ENCODE measurements around the gene CBFA2T2.

The CBFA2T2 gene

DNA sequence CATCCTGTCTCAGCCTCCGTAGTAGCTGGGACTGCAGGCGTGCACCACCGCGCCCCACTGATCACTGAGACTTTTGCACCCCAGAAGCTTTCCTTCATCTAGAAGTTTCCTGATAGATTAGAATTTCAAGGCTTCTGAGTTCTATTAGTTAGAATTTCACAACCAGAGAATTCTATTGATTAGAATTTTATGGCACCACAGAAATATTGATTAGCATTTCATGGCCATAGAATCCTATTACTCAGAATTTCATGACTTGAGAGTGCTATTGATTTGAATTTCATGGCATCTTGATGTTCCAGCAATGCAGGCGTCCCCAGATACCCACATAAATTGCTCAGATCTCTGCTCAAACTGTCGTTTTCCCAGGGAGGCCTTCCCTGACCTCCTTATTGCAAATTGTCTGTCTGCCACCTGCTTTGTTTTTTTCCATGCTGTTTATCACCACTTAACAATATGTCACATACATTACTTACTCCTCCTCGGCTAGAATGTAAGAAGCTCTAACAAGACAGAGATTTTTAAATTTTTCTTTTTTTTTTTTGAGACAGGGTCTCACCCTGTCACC is 16.9 kb upstream of the CBFA2T2 start:
- Histone ChIP-seq H3K36me3 (ENCODE audit: insufficient read depth, low read length) (no peaks in the 10 kb centered on the region), H3K79me2 (ENCODE audit: insufficient read depth, low read length) (no peaks in the 10 kb centered on the region), H3K4me3 (ENCODE audit: low read length, poor library complexity, severe bottlenecking) (no peak overlapping the region), H3K9ac (ENCODE audit: low read depth, low read length, poor library complexity, severe bottlenecking) (no peak overlapping the region), H3K4me2 (ENCODE audit: low read depth, low read length, poor library complexity, severe bottlenecking) (no peak overlapping the region), H3K4me1 (ENCODE audit: insufficient read depth, low read length, poor library complexity, severe bottlenecking) (no peaks in the 10 kb centered on the region), H3K9me2 (replicated peaks; ENCODE audit: low read depth, low read length) (no peaks in the 10 kb centered on the region), H3K9me3 (ENCODE audit: insufficient read depth, low read depth, low read length) (no peaks in the 10 kb centered on the region), H3K27me3 (ENCODE audit: insufficient read depth, low read length, poor library complexity, severe bottlenecking) (no peaks in the 10 kb centered on the region), H4K20me1 (ENCODE audit: insufficient read depth, low read length, poor library complexity, severe bottlenecking) (no peaks in the 10 kb centered on the region), H2AFZ (ENCODE audit: low read length) (no peak overlapping the region), H3F3A (ENCODE audit: low read depth) (no peaks in the 10 kb centered on the region)
- TF ChIP-seq, protein P1, sequence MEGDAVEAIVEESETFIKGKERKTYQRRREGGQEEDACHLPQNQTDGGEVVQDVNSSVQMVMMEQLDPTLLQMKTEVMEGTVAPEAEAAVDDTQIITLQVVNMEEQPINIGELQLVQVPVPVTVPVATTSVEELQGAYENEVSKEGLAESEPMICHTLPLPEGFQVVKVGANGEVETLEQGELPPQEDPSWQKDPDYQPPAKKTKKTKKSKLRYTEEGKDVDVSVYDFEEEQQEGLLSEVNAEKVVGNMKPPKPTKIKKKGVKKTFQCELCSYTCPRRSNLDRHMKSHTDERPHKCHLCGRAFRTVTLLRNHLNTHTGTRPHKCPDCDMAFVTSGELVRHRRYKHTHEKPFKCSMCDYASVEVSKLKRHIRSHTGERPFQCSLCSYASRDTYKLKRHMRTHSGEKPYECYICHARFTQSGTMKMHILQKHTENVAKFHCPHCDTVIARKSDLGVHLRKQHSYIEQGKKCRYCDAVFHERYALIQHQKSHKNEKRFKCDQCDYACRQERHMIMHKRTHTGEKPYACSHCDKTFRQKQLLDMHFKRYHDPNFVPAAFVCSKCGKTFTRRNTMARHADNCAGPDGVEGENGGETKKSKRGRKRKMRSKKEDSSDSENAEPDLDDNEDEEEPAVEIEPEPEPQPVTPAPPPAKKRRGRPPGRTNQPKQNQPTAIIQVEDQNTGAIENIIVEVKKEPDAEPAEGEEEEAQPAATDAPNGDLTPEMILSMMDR (conservative IDR thresholded peaks at IDR 0.05; ENCODE audit: low read length) = no peak
- TF ChIP-seq EZH2phosphoT487 (IDR thresholded peaks at IDR 0.05; ENCODE audit: borderline replicate concordance) = no peak

DNA sequence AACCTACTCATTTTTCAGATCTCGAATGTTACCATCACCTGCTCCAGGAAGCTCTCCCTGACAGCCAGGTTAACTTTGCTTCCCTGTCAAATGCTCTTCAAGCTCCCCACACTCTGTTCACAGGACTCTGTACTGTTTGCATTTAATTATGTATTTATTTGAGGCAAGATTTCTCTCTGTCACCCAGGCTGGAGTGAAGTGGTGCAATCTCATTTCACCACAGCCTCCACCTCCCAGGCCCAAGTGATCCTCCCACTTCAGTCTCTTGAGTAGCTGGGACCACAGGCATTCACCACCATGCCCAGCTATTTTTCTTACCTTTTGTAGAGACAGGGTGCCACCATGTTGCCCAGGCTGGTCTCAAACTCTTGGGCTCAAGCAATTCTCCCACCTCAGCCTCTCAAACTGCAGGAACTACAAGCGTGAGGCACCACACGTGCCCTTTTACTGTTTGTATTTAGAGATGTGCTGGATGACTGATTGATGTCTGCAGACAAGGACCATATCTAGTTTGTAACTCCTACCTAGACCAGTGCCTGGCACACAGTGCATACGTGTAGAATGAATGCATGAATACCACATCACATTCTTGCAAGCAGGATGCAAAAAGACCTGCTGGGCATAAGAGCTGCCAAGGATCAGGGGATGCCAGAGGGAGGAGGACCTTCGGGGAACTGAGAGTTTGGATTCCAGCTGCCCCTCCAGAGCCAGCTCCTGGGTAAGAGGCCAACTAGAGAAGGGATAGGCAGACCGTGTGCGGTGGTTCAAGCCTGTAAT is 15.6 kb upstream of the CBFA2T2 start:
- Histone ChIP-seq H3K36me3 (ENCODE audit: insufficient read depth, low read length) (no peaks in the 10 kb centered on the region), H3K9me2 (replicated peaks; ENCODE audit: low read depth, low read length) (no peaks in the 10 kb centered on the region), H3K9me3 (ENCODE audit: insufficient read depth, low read depth, low read length) (no peaks in the 10 kb centered on the region), H3F3A (ENCODE audit: low read depth) (no peaks in the 10 kb centered on the region), H2AFZ (ENCODE audit: low read length) (no peak overlapping the region), H3K4me3 (ENCODE audit: low read length, poor library complexity, severe bottlenecking) (no peak overlapping the region), H3K79me2 (ENCODE audit: insufficient read depth, low read length) (no peaks in the 10 kb centered on the region), H3K9ac (ENCODE audit: low read depth, low read length, poor library complexity, severe bottlenecking) (no peak overlapping the region), H3K4me2 (ENCODE audit: low read depth, low read length, poor library complexity, severe bottlenecking) (no peak overlapping the region), H4K20me1 (ENCODE audit: insufficient read depth, low read length, poor library complexity, severe bottlenecking) (no peaks in the 10 kb centered on the region), H3K27me3 (ENCODE audit: insufficient read depth, low read length, poor library complexity, severe bottlenecking) (no peaks in the 10 kb centered on the region), H3K4me1 (ENCODE audit: insufficient read depth, low read length, poor library complexity, severe bottlenecking) (no peaks in the 10 kb centered on the region)
- TF ChIP-seq, protein P1 (conservative IDR thresholded peaks at IDR 0.05; ENCODE audit: low read length) = no peak
- TF ChIP-seq EZH2phosphoT487 (IDR thresholded peaks at IDR 0.05; ENCODE audit: borderline replicate concordance) = no peak

DNA sequence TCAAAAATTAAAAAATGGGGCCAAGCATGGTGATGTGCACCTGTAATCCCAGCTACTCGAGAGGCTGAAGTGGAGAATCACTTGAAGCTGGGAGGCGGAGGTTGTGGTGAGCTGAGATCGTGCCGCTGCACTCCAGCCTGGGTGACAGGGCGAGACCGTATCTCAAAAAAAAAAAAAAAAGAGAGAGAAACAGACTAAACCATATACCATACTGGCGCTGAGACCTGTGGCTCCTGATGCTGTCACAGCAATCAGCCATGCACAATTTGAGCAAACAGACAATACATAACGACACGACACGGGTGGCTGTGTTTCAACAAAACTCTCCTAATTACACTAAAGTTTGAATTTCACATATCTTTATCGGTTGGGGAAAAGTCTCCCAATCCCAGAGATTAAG is 14.9 kb upstream of the CBFA2T2 start:
- H3K9me3 ChIP-seq (ENCODE audit: insufficient read depth, low read depth, low read length) = no peaks in the 10 kb centered on the region
- no peak overlapping the region for H3K9ac ChIP-seq (ENCODE audit: low read depth, low read length, poor library complexity, severe bottlenecking)
- no peaks in the 10 kb centered on the region for H3F3A ChIP-seq (ENCODE audit: low read depth)
- no peaks in the 10 kb centered on the region for H3K27me3 ChIP-seq (ENCODE audit: insufficient read depth, low read length, poor library complexity, severe bottlenecking)
- no peak overlapping the region for H2AFZ ChIP-seq (ENCODE audit: low read length)
- no peaks in the 10 kb centered on the region for H4K20me1 ChIP-seq (ENCODE audit: insufficient read depth, low read length, poor library complexity, severe bottlenecking)
- no peak overlapping the region for H3K4me2 ChIP-seq (ENCODE audit: low read depth, low read length, poor library complexity, severe bottlenecking)
- H3K9me2 ChIP-seq (replicated peaks; ENCODE audit: low read depth, low read length) = no peaks in the 10 kb centered on the region
- no peak overlapping the region for H3K4me3 ChIP-seq (ENCODE audit: low read length, poor library complexity, severe bottlenecking)
- no peaks in the 10 kb centered on the region for H3K79me2 ChIP-seq (ENCODE audit: insufficient read depth, low read length)
- no peaks in the 10 kb centered on the region for H3K36me3 ChIP-seq (ENCODE audit: insufficient read depth, low read length)
- H3K4me1 ChIP-seq (ENCODE audit: insufficient read depth, low read length, poor library complexity, severe bottlenecking) = no peaks in the 10 kb centered on the region
- no peak for TF ChIP-seq EZH2phosphoT487 (IDR thresholded peaks at IDR 0.05; ENCODE audit: borderline replicate concordance)
- TF ChIP-seq, protein P1 (conservative IDR thresholded peaks at IDR 0.05; ENCODE audit: low read length) = no peak

Data from Loucy (cell line).